ENCODE results near the gene SPG11. TPM values are rescaled to one million over a fixed set of nuclear protein-coding genes. Genes with fewer than 3 reads are reported as not detected.

SPG11 gene
- total and polyA plus RNA-seq, 9 of the 15 experiments (the other 6 are each of a cell fraction or from before 2014, with no cell fraction given): 23.3 to 71.2 (median 45.6) TPM

GRCh38 chr15:44663410-44664308, at the start of gene SPG11 (continued):
- TF ChIP-seq, protein P1, sequence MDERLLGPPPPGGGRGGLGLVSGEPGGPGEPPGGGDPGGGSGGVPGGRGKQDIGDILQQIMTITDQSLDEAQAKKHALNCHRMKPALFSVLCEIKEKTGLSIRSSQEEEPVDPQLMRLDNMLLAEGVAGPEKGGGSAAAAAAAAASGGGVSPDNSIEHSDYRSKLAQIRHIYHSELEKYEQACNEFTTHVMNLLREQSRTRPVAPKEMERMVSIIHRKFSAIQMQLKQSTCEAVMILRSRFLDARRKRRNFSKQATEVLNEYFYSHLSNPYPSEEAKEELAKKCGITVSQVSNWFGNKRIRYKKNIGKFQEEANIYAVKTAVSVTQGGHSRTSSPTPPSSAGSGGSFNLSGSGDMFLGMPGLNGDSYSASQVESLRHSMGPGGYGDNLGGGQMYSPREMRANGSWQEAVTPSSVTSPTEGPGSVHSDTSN (CRISPR knock-in tag; IDR thresholded peaks at IDR 0.05; ENCODE audit: low read depth): no peak
- TF ChIP-seq, protein P1 (tag; conservative IDR thresholded peaks at IDR 0.05; ENCODE audit: low read depth): peak; percentile 19; the same call in 1 of the 2 replicates
- TF ChIP-seq CHD1 (IDR thresholded peaks at IDR 0.05; ENCODE audit: low read length): peak; percentile 78
- no peak; the same call in 1 of the 2 replicates for TF ChIP-seq KLF16 (IDR thresholded peaks at IDR 0.05)
- TF ChIP-seq ZC3H4 (CRISPR knock-in tag; IDR thresholded peaks at IDR 0.05; ENCODE audit: borderline replicate concordance): no peak
- peak; percentile 33; the same call in 1 of the 2 replicates for TF ChIP-seq DIDO1 (tag; IDR thresholded peaks at IDR 0.05; ENCODE audit: low read depth)
- TF ChIP-seq HNRNPK (IDR thresholded peaks at IDR 0.05; ENCODE audit: low read depth, low read length, poor library complexity, severe bottlenecking): no peak
- TF ChIP-seq ZNF316 (IDR thresholded peaks at IDR 0.05): no peak
- 0 out of 2 replicates have a peak, but pooled peaks have one; percentile 15 for TF ChIP-seq HDAC2 (IDR thresholded peaks at IDR 0.05)
- no peak for TF ChIP-seq ZC3H8 (IDR thresholded peaks at IDR 0.05)
- no peak for TF ChIP-seq RBM14 (IDR thresholded peaks at IDR 0.05; ENCODE audit: borderline replicate concordance, insufficient read depth, low read depth, low read length)
- TF ChIP-seq, protein P2, sequence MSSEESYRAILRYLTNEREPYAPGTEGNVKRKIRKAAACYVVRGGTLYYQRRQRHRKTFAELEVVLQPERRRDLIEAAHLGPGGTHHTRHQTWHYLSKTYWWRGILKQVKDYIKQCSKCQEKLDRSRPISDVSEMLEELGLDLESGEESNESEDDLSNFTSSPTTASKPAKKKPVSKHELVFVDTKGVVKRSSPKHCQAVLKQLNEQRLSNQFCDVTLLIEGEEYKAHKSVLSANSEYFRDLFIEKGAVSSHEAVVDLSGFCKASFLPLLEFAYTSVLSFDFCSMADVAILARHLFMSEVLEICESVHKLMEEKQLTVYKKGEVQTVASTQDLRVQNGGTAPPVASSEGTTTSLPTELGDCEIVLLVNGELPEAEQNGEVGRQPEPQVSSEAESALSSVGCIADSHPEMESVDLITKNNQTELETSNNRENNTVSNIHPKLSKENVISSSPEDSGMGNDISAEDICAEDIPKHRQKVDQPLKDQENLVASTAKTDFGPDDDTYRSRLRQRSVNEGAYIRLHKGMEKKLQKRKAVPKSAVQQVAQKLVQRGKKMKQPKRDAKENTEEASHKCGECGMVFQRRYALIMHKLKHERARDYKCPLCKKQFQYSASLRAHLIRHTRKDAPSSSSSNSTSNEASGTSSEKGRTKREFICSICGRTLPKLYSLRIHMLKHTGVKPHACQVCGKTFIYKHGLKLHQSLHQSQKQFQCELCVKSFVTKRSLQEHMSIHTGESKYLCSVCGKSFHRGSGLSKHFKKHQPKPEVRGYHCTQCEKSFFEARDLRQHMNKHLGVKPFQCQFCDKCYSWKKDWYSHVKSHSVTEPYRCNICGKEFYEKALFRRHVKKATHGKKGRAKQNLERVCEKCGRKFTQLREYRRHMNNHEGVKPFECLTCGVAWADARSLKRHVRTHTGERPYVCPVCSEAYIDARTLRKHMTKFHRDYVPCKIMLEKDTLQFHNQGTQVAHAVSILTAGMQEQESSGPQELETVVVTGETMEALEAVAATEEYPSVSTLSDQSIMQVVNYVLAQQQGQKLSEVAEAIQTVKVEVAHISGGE (CRISPR knock-in tag; IDR thresholded peaks at IDR 0.05): peak in 2 of 3 experiments; percentile 85 to 95; a peak in 4 of 6 replicates
- peak; percentile 76 to 93 for TF ChIP-seq TEAD1 (CRISPR knock-in tag; IDR thresholded peaks at IDR 0.05)
- no peak for TF ChIP-seq ILK (tag; IDR thresholded peaks at IDR 0.05; ENCODE audit: borderline replicate concordance, low read depth)
- peak; percentile 73; the same call in 1 of the 2 replicates for TF ChIP-seq MYNN (IDR thresholded peaks at IDR 0.05)
- no peak for TF ChIP-seq MYNN (CRISPR knock-in tag; IDR thresholded peaks at IDR 0.05)
- TF ChIP-seq, protein P3, sequence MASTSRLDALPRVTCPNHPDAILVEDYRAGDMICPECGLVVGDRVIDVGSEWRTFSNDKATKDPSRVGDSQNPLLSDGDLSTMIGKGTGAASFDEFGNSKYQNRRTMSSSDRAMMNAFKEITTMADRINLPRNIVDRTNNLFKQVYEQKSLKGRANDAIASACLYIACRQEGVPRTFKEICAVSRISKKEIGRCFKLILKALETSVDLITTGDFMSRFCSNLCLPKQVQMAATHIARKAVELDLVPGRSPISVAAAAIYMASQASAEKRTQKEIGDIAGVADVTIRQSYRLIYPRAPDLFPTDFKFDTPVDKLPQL (IDR thresholded peaks at IDR 0.05; ENCODE audit: extremely low read depth, insufficient read length): no peak

Data from K562 (cell line).